Gastrocnemius medialis (tissue), 4 donors: ENCODE measurements around the gene KCNS3. TPM values are rescaled to one million over a fixed set of nuclear protein-coding genes. Genes with fewer than 3 reads are reported as not detected.

Source experiments
- ATAC-seq, 2 donors: fragments of 150-250 bp; one replicate each; pipeline ENCODE4 v1.9.1; 2016
- DNase-seq, 2 donors: peaks; one replicate each; pipeline ENCODE4 v3.0.0-alpha.2; 2019
- H3K27ac ChIP-seq, 4 donors: fragments of 200-600 bp; sonication (generic); 1 replicate in 1 of 4; 2 replicates in 3 of 4; pipeline ENCODE4 v1.5.1; 2016 to 2018; ENCODE audit warnings: mild to moderate bottlenecking in 2 of 4, moderate library complexity in 1 of 4
- H3K27me3 ChIP-seq, 3 donors: fragments of 200-600 bp; sonication (generic) in 2 of 3; 1 replicate in 1 of 3; 2 replicates in 2 of 3; pipeline versions ENCODE4 v1.5.1 to v1.6.0; 2016 to 2019; ENCODE audit warnings: mild to moderate bottlenecking in 1 of 3, moderate library complexity in 1 of 3
- H3K36me3 ChIP-seq, 2 donors: fragments of 200-600 bp; sonication (generic) in 1 of 2; one replicate each; pipeline ENCODE4 v1.5.1; 2017 to 2018
- H3K4me1 ChIP-seq, 2 donors: fragments of 200-600 bp; sonication (generic) in 1 of 2; one replicate each; pipeline ENCODE4 v1.5.1; 2016 to 2017; ENCODE audit warnings: mild to moderate bottlenecking in 2 of 2
- H3K4me3 ChIP-seq, 4 donors: fragments of 200-600 bp; sonication (generic) in 3 of 4; 1 replicate in 1 of 4; 2 replicates in 3 of 4; pipeline ENCODE4 v1.5.1; 2016 to 2019; ENCODE audit warnings: mild to moderate bottlenecking in 2 of 4
- H3K9me3 ChIP-seq, 3 donors: fragments of 200-600 bp; sonication (generic) in 2 of 3; 1 replicate in 1 of 3; 2 replicates in 2 of 3; pipeline ENCODE4 v1.5.1; 2016 to 2019
- POLR2A ChIP-seq, 2 donors: fragments of 450-650 bp; IDR thresholded peaks; one replicate each; pipeline ENCODE4 v1.6.1; 2017; ENCODE audit warnings: antibody characterized with exemption in 2 of 2, mild to moderate bottlenecking in 2 of 2, moderate library complexity in 2 of 2
- in situ Hi-C, 4 donors: fragments of 200-750 bp; cut with MboI; loops; one replicate each; pipeline versions ENCODE4 v1.15.0 to v1.8.0; 2017; ENCODE audit warnings: low sequenced_read_pairs in 4 of 4
- intact Hi-C: fragments of 100-400 bp; cut with DNase I; formaldehyde crosslinking; loops from one replicate; pipeline ENCODE4 v1.15.1; 2023; ENCODE audit warnings: low total_unique reads
- total RNA-seq, 4 donors: library from RNA; depleted of rRNA; stranded (reverse); fragments of >200 nt; gene quantifications; one replicate each; pipeline versions ENCODE4 v1.1.0 to v1.2.3, GENCODE V29; 2016
- TF ChIP-seq, protein P1 (sequence below), 5 experiments: fragments of 450-650 bp in 3 of 5; fragments of 200-600 bp in 2 of 5; sonication (generic) in 2 of 5; IDR thresholded peaks in 4 of 5; conservative IDR thresholded peaks in 1 of 5; 1 replicate in 4 of 5; 2 replicates in 1 of 5; pipeline ENCODE4 v1.5.1; 2016 to 2019; ENCODE audit warnings: antibody characterized with exemption in 5 of 5, mild to moderate bottlenecking in 3 of 5, moderate library complexity in 3 of 5

Gene KCNS3
- total RNA-seq, 4 donors from 2014 or later: 25.8 to 103 (median 65.6) TPM

DNA sequence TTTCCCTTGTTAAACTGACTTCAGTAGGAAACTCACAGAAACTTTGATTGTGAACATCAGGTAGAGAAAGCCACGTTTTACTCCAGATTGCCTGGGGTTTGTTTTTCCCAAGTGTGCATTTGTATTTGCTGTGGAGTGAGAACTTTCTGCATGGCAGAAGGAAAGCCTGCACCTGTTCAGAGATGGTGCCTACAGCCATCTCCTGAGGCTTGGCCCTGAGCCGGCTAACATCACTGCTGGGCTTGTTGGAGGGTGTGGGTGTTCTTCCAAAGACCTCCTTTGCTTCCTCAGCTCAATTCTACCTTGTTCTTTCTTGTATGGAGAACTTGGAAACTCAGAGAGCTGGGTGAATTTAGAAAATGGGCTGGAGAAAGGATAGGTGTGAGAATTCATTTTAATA is 16.1 kb downstream of the KCNS3 start:
- no peaks in the 10 kb centered on the region for H3K9me3 ChIP-seq
- H3K4me1 ChIP-seq: peaks cover 32% of the 10 kb centered on the region in 2 donors
- H3K27me3 ChIP-seq: no peaks in the 10 kb centered on the region
- intact Hi-C loops (loop anchor here (10.0 kb wide), 1 partner anchor 1180 kb away; no protein-coding TSS in a partner anchor), in situ Hi-C loops (no loop called here)
- TF ChIP-seq, protein P1, sequence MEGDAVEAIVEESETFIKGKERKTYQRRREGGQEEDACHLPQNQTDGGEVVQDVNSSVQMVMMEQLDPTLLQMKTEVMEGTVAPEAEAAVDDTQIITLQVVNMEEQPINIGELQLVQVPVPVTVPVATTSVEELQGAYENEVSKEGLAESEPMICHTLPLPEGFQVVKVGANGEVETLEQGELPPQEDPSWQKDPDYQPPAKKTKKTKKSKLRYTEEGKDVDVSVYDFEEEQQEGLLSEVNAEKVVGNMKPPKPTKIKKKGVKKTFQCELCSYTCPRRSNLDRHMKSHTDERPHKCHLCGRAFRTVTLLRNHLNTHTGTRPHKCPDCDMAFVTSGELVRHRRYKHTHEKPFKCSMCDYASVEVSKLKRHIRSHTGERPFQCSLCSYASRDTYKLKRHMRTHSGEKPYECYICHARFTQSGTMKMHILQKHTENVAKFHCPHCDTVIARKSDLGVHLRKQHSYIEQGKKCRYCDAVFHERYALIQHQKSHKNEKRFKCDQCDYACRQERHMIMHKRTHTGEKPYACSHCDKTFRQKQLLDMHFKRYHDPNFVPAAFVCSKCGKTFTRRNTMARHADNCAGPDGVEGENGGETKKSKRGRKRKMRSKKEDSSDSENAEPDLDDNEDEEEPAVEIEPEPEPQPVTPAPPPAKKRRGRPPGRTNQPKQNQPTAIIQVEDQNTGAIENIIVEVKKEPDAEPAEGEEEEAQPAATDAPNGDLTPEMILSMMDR (IDR thresholded peaks at IDR 0.05 in 4 of 5, conservative IDR thresholded peaks at IDR 0.05 in 1 of 5): no peak
- TF ChIP-seq POLR2A (IDR thresholded peaks at IDR 0.05): no peak
- DNase-seq (peak in 1 of 2 donors; percentile 11), ATAC-seq (peak in 1 of 2 donors; percentile 60)
- peak overlapping the region; percentile 57 to 78 (median 70) for H3K27ac ChIP-seq
- H3K4me3 ChIP-seq: no peak overlapping the region
- no peaks in the 10 kb centered on the region for H3K36me3 ChIP-seq

DNA sequence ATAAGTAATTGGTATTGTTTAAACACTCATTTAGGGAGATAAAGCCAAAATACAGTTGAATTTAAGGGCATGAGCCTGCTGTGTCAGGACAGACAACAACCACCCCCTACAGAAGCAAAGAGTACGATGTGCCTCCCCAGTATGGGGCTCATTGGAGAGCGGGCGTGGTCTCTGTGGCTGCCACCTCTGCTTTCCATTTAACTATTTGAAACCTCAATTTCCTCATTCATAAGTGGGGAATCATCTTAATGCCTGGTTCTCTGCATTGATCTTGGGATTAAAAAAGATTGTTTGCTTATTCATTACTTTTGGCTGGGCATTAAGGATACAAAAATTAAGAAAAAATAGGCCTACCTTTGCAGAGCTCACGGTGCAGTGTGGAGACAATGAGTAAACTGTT is 21.4 kb downstream of the KCNS3 start:
- intact Hi-C loops: loop anchor here (10.0 kb wide), 1 partner anchor 1175 kb away; no protein-coding TSS in a partner anchor
- Histone ChIP-seq H3K4me1 (peaks cover 10 to 20% of the 10 kb centered on the region in 2 donors), H3K27me3 (no peaks in the 10 kb centered on the region), H3K9me3 (no peaks in the 10 kb centered on the region), H3K4me3 (no peak overlapping the region), H3K36me3 (no peaks in the 10 kb centered on the region), H3K27ac (no peak overlapping the region)
- TF ChIP-seq, protein P1 (IDR thresholded peaks at IDR 0.05 in 4 of 5, conservative IDR thresholded peaks at IDR 0.05 in 1 of 5): no peak
- TF ChIP-seq POLR2A (IDR thresholded peaks at IDR 0.05): no peak
- DNase-seq (no peak), ATAC-seq (no peak)
- in situ Hi-C loops: no loop called here

DNA sequence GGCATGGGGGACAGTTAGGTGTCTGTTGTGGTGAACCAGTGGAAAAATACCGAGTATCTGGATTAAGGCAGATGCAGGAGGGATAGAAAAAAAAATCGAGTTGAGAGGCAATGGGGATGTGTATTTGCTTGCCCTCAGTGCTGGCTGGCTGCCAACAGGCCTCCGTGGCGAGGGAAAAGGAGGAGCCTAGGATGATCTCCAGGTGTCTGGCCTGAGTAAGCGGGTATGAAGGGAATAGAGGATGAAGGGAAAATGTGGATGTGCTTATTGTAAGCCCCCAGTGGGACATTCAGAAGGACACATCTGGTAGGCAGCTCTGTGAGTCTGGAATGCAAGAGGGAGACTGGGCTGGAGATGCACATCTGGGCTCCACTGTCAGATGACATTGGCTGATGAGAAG is 22.8 kb downstream of the KCNS3 start:
- DNase-seq: no peak
- intact Hi-C loops: no loop called here

DNA sequence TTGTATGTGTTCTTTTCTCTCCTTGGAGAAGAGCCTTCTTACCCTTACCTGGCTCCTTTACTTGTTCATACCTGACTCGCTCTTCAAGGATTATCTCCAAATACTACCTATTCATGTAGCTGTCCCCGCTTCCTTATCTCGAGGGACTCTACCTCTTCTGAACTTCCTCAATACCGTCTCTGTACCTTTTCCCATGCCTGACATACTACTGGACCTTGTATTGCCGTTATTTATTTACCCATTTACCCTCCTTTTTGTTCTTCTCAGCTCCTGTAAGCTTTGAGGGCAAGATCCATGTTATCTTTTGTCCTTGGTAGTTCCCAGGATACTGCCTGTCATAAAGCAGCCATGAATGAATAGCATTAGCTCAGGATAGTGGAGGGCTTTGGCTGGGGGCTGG is 32.5 kb downstream of the KCNS3 start:
- H3K4me1 ChIP-seq: peaks cover 29 to 45% of the 10 kb centered on the region in 2 donors

More for the DNA sequence above, 22.8 kb downstream of the KCNS3 start:
- peak in 1 of 2 donors; percentile 36 for ATAC-seq
- in situ Hi-C loops: no loop called here
- H3K4me1 ChIP-seq: peaks cover 3 to 15% of the 10 kb centered on the region in 2 donors
- H3K36me3 ChIP-seq: no peaks in the 10 kb centered on the region
- TF ChIP-seq, protein P1 (IDR thresholded peaks at IDR 0.05 in 4 of 5, conservative IDR thresholded peaks at IDR 0.05 in 1 of 5): no peak
- no peak for TF ChIP-seq POLR2A (IDR thresholded peaks at IDR 0.05)
- H3K27ac ChIP-seq: no peak overlapping the region
- H3K4me3 ChIP-seq: no peak overlapping the region
- no peaks in the 10 kb centered on the region for H3K27me3 ChIP-seq
- H3K9me3 ChIP-seq: no peaks in the 10 kb centered on the region

More for the DNA sequence above, 32.5 kb downstream of the KCNS3 start:
- no peaks in the 10 kb centered on the region for H3K27me3 ChIP-seq
- no peak overlapping the region for H3K4me3 ChIP-seq
- H3K9me3 ChIP-seq: no peaks in the 10 kb centered on the region
- in situ Hi-C loops: no loop called here
- intact Hi-C loops: loop anchor here (10.0 kb wide), 1 partner anchor 64 kb away; no protein-coding TSS in a partner anchor
- DNase-seq (no peak), ATAC-seq (no peak)
- no peaks in the 10 kb centered on the region for H3K36me3 ChIP-seq
- H3K27ac ChIP-seq: peak overlapping the region in 2 of 4 donors; percentile 0 to 11
- TF ChIP-seq POLR2A (IDR thresholded peaks at IDR 0.05): no peak
- TF ChIP-seq, protein P1 (IDR thresholded peaks at IDR 0.05 in 4 of 5, conservative IDR thresholded peaks at IDR 0.05 in 1 of 5): no peak
